Effector CD8-positive, alpha-beta T cell (primary cell): ENCODE measurements around the gene C11orf42.
A peak's percentile ranks its signal among the peaks of the same experiment; 100 is the strongest.
"Not testable (repeated sequence)": the region's sequence is repeated elsewhere in the genome, so short reads cannot be mapped to it uniquely, and the experiment has no call there.

Source experiments
- DNase-seq: peaks from one replicate; lab custom pipeline; 2025; lab: John Stamatoyannopoulos, UW

C11orf42 gene

GRCh38 chr11:6219359-6219758 lies 14.0 kb downstream of the C11orf42 start:
- no peak for DNase-seq

DNA sequence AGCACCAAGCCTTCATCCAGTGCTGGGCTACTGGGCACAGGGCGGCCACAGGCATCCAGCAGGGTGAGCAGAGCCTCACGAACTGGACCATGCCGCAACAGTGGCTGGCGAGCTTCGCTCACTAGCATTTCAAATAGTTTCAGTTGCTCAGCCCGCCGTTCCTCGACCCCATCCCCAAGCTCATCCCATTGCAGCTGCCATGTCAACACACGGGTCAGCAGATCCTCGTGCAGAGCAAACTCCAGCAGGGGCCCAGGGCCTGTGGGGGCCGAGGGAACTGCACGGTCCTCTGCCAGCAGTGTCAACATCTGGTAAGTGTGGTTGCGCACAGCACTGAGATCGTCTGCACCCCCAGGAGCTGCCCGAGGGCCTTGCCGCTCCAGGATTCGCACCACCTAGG lies 18.5 kb downstream of the C11orf42 start:
- no peak for DNase-seq

- DNase-seq: no peak
Observed at GRCh38 chr11:6224421-6224820, 19.1 kb downstream of the C11orf42 start.

DNA sequence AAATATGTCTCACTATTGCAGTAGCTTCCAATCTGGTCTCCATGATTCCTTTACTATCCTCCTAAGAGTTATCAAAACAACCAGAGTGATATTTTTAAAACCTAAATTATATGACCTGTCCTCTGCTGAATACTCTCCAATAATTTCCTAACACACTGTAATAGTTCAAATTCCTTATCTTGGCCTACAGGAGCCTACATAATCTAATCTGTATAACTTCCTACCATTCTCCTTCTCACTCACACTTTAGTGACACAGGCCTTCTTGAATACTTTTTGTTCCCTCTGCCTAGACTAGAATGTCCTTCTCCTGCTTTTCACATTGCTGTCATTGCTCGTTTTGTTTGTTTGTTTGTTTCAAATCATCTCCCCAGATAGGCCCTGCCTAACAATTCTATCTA lies 19.7 kb downstream of the C11orf42 start:
- no peak for DNase-seq

GRCh38 chr11:6225896-6226295 lies 20.5 kb downstream of the C11orf42 start:
- DNase-seq: no peak

DNA sequence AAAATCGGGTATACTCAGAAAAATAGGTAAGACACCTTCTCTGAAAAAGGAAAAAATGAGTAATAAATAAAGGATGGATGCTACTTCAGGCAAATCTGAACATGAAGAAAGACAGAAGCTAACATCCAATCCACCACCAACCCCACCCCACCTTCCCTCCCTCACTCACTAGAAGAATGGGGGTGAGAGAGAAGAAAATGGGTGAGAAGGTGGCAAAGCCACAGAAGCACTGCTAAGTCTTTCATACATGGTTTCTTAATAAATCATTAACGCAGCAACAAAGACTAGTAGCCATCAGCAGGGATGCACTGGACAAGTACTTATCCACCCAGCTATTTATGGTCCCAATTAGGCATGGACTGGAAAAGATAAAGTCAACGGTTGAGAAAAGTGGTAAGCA lies 23.2 kb downstream of the C11orf42 start:
- DNase-seq: no peak

DNA sequence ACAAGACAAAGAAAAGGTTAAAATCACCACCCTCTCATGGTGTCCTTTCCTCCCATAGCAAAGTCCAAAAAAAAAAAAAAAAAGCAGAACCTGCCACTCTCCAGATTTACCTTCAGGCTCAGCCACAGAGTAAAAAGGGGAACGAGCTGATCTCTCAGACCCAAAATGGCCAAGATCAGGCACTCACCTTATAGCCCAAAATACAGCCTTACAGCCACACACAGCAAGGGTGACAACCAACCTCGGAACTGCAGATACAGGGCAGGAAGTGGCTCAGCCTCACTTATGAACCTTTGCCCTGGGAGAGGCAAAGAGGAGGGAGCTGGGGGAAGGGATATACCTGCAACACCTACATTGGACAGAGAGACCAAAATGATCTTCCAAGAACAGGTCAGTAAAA lies 24.6 kb downstream of the C11orf42 start:
- DNase-seq: no peak

DNA sequence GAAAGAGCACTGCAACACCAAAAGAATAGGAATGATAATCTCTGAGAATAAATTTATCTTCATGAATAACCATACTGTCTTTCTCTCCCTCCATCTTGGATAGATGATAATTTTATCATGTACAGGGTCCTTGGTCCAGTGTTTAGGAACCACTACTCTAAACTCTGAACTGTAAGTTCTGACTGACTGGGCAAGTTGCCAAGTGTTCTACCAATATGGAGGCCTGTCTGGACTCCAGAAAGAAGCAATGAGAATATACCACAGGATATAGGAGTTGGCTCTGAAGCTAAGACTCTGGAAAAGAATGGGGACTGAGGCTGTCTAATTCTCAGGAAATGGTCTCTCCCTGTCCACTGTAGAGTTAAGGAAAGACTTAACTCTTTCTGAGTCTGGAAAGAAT lies 27.5 kb downstream of the C11orf42 start:
- DNase-seq: no peak

DNA sequence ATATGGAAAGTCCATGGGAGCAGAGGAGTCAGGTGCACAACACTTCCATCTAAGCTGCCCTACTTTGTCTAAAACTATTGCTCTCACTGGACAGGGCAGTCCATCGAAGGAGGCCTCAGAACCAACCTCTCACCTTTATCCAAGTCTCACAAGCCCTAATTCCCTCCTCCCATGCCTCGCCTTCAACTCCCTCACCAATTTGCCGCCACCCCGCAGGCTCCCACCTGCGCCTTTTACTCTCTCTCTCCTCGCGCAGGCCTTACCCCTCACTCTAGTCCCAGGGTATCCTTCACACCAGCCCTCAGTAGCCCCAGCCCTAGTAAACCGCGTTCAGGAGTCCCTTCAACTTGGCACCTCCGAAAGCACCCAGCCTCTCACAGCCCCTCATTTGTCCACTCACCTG lies 28.6 kb downstream of the C11orf42 start:
- no peak for DNase-seq

- DNase-seq: peak; percentile 98
Observed at GRCh38 chr11:6234387-6235107, 29.2 kb downstream of the C11orf42 start, which contains the start of gene FHIP1B. Gene FHIP1B (minus strand): TSS chr11:6234636. CDS start chr11:6224516, 10,120 bp downstream.

DNA sequence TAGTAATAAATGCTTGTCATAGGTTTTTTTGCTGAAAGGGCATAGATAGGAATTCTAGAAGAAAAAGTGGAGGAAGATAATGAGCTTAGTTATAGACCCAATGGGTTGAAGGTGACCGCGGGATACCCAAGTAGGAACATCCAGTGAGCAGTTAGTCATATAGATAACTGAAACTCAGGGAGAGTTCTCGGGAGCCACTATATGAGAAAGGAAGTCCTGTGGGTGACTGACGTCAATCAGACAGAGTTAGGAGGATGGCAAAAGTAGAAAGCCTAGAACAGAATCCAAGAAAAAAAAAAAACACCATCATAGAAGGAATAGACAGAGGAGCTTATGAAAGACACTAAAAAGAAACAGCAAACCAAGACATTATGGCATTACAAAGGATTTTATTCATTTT lies 31.9 kb downstream of the C11orf42 start:
- DNase-seq: no peak

GRCh38 chr11:6237761-6238302 lies 32.5 kb downstream of the C11orf42 start:
- no peak for DNase-seq

DNA sequence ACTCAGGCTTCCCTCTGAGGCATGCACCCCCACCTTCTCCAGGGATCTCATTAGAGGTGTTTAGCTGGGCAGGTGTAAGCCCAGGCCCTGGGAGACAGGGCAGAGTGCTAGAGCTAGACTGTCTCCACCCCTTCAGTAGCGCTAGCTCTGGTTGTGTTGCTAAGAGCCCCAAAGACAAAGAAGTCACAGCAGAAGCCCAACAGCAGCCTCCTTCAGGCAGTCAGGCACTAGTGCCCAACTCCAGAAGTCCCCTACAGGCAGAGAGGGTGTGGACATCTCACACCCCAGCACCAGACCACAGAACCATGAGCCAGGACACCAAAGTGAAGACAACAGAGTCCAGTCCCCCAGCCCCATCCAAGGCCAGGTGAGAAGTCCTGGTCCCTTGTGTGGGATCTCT lies 33.5 kb downstream of the C11orf42 start, which contains the start of gene CNGA4:
Gene CNGA4, plus strand, starts transcription at position 188 of the 400 bp plus-strand sequence. Its CDS starts 118 bp downstream, at position 306.
- DNase-seq: no peak

DNA sequence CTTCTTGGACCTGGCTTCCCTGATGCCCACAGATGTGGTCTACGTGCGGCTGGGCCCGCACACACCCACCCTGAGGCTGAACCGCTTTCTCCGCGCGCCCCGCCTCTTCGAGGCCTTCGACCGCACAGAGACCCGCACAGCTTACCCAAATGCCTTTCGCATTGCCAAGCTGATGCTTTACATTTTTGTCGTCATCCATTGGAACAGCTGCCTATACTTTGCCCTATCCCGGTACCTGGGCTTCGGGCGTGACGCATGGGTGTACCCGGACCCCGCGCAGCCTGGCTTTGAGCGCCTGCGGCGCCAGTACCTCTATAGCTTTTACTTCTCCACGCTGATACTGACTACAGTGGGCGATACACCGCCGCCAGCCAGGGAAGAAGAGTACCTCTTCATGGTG lies 34.8 kb downstream of the C11orf42 start:
- no peak for DNase-seq

DNA sequence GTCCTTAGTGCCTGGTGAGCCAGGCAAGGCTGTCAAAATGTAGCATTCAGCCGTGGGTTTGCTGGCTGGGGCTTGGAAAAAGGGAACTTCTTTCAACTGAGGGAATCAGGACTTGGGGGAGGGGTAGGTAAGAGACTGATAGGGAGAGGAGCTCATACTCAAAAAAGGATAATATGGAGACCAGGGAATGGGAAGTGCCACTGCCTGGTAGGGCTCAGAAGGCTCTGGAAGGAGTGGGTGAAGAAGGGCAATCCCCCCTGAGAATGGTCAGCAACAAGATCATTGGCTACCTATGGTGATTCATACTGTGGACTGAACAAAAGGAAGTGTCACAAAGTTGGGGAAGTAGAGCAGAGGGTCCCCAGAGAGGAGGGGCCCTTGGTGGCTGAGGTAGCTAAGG lies 35.4 kb downstream of the C11orf42 start:
- DNase-seq: no peak

DNA sequence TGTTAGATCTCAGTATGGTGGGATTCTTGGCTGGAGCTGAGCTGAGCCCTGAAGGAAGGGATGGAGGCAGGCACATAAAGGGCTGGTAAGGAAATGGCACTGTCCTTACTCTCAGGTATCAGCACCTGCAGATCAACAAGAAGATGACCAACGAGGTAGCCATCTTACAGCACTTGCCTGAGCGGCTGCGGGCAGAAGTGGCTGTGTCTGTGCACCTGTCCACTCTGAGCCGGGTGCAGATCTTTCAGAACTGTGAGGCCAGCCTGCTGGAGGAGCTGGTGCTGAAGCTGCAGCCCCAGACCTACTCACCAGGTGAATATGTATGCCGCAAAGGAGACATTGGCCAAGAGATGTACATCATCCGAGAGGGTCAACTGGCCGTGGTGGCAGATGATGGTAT lies 36.0 kb downstream of the C11orf42 start:
- DNase-seq: no peak

- DNase-seq: no peak
Observed at GRCh38 chr11:6245536-6245935, 40.2 kb downstream of the C11orf42 start.

DNA sequence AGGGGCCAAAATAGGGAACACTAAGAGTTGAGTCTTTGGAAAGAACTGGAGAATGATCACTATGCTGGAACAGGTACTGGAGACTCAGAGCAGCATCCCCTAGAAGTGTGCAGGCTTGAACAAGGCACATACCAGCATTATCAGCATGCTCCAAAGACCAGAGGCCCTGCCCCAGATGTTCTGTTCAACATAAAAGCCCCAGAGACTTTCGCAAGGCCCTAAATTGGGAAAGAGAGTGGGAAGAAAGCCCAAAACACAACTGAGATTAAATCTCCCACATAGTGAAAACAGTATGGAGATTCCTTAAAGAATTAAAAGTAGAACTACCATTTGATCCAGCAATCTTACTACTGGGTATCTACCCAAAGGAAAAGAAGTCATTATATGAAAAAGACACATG lies 42.9 kb downstream of the C11orf42 start:
- no peak for DNase-seq

- not testable (repeated sequence) for DNase-seq
Observed at GRCh38 chr11:6248897-6249296, 43.5 kb downstream of the C11orf42 start.

DNA sequence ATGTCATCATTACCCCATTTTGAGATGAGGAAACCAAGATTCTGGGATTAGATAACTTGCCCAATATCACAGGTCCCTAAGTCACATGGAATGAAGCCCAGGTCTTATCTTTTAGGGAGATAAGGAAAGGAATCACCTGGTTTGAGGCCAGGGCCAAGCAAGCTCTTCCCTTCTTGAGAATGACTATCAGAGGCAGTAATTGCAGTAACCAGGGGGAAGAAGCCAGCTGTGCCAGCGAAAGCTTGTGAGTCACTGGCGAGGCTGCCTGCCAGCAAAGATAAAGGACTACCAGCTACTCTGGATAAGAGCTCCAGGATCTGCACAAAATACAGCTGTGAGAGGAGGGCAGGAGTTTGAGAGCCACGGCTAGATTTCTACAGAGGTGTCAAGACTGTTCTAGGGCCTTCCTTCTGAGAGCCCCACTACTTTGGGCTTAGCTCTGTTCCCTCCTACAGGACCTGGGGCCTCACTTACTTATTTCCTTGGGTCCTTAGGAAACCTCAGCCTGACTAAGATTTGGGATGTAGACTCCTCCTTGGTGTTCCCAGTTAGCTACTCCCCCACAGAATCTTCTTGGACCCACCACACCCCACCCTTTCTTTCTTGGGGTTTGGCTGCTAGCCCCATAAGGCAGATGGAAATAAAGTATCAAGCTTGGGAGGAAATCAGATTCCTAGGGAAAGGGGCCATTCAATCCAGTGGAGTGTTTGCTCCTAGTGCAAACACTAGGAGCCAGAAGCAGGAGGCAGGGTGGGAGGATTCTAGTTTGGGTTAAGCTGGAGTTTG lies 44.6 kb downstream of the C11orf42 start:
- DNase-seq: no peak

DNA sequence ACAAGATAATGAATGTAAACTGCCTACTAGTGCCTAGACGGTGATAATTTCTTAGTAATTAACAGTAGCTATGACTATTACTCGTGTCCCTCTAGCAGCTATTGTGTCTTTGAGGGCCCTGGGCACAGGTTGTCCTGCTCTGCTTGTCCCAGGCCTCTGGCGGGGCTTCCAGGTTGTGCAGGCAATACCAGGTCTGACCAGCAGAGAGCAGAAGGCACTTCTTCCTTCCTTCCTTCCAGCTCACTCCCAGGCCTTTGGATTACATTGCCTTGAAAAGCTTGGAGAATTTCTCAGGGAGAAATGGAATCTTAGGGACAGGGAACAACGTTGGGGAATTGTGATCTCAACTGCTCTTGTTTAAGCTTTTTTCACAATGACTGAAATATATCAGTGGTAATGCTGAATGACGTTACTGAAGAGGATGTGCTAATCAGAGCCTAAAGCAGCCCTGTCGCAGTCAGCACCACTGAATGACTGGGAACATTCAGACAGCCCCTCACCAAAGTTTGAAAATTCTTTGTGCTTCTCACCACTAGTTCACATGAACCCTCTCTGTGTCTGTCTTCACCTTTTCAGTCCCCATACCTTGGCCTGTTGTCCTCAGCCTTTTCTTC lies 45.9 kb downstream of the C11orf42 start:
- DNase-seq: peak; percentile 26

- no peak for DNase-seq
Observed at GRCh38 chr11:6251990-6252473, 46.7 kb downstream of the C11orf42 start.
